ENCODE measurements around the gene BAZ2A. TPM values are rescaled to one million over a fixed set of nuclear protein-coding genes. Genes with fewer than 3 reads are reported as not detected.
"Not testable (repeated sequence)": the region's sequence is repeated elsewhere in the genome, so short reads cannot be mapped to it uniquely, and the experiment has no call there.

Gene BAZ2A
- polyA plus RNA-seq, 1 donor: 68.6 TPM

DNA sequence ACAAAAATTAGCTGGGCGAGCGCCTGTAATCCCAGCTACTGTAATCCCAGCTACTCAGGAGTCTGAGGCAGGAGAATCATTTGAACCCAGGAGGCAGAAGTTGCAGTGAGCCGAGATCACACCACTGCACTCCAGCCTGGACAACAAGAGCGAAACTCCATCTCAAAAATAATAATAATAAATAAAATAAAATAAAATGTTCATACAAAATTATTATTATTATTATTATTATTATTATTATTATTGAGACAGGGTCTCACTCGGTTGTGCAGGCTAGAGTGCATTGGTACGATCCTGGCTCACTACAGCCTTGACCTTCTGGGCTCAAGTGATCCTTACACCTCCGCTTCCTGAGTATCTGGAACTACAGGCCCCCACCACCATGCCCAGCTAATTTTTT lies 52.9 kb downstream of the BAZ2A start:
- H3K27ac ChIP-seq (ENCODE audit: low read length); H3K4me1 ChIP-seq (ENCODE audit: control insufficient read depth, insufficient read depth, low read length); H3K4me3 ChIP-seq (ENCODE audit: low read length); DNase-seq; H3K27me3 ChIP-seq (ENCODE audit: control insufficient read depth, insufficient read depth, low read length); H3K9me3 ChIP-seq (ENCODE audit: control insufficient read depth, low read depth, low read length): not testable (repeated sequence)
- 100% methylated on average over 1 of the region's 7 CpGs for WGBS (ENCODE audit: insufficient coverage, low lambda C conversion rate)
- peaks cover 29% of the 10 kb centered on the region for H3K36me3 ChIP-seq (ENCODE audit: control insufficient read depth, insufficient read depth, low read length)

DNA sequence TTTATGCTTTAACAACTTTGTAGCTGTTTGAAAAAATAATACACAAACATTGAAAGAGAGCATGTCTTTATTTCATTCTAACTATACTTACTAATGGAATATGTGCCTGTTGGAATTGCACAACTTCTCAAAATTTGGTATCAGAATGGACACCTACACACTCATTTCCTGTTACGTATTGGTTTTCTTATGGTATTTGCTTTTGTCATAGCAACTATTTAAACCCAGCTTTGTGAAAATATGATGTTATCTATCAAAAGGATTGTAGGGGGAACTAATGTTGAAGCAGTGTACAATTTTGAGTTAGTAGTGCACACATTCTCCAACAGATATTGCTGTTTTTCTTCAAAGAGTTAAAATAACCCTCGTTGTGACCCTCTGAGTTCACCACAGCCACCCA lies 55.9 kb downstream of the BAZ2A start:
- no peaks in the 10 kb centered on the region for H3K9me3 ChIP-seq (ENCODE audit: control insufficient read depth, low read depth, low read length)
- 100% methylated on average over 1 of the region's 2 CpGs for WGBS (ENCODE audit: insufficient coverage, low lambda C conversion rate)
- no peaks in the 10 kb centered on the region for H3K27me3 ChIP-seq (ENCODE audit: control insufficient read depth, insufficient read depth, low read length)
- DNase-seq: no peak
- no peak overlapping the region for H3K4me3 ChIP-seq (ENCODE audit: low read length)
- peaks cover 14% of the 10 kb centered on the region for H3K4me1 ChIP-seq (ENCODE audit: control insufficient read depth, insufficient read depth, low read length)
- peaks cover 25% of the 10 kb centered on the region for H3K36me3 ChIP-seq (ENCODE audit: control insufficient read depth, insufficient read depth, low read length)
- H3K27ac ChIP-seq (ENCODE audit: low read length): no peak overlapping the region

GRCh38 chr12:56572288-56572687 lies 57.8 kb downstream of the BAZ2A start:
- Histone ChIP-seq H3K27ac (ENCODE audit: low read length) (no peak overlapping the region), H3K9me3 (ENCODE audit: control insufficient read depth, low read depth, low read length) (no peaks in the 10 kb centered on the region), H3K27me3 (ENCODE audit: control insufficient read depth, insufficient read depth, low read length) (no peaks in the 10 kb centered on the region), H3K36me3 (ENCODE audit: control insufficient read depth, insufficient read depth, low read length) (peaks cover 25% of the 10 kb centered on the region), H3K4me3 (ENCODE audit: low read length) (no peak overlapping the region), H3K4me1 (ENCODE audit: control insufficient read depth, insufficient read depth, low read length) (peaks cover 24% of the 10 kb centered on the region)
- DNase-seq: no peak
- WGBS (ENCODE audit: insufficient coverage, low lambda C conversion rate): no CpG with 5 or more reads among the region's 1 CpG

GRCh38 chr12:56571121-56571520 lies 59.0 kb downstream of the BAZ2A start:
- Histone ChIP-seq H3K4me3 (ENCODE audit: low read length) (no peak overlapping the region), H3K27me3 (ENCODE audit: control insufficient read depth, insufficient read depth, low read length) (no peaks in the 10 kb centered on the region), H3K4me1 (ENCODE audit: control insufficient read depth, insufficient read depth, low read length) (peaks cover 32% of the 10 kb centered on the region), H3K9me3 (ENCODE audit: control insufficient read depth, low read depth, low read length) (no peaks in the 10 kb centered on the region), H3K36me3 (ENCODE audit: control insufficient read depth, insufficient read depth, low read length) (peaks cover 25% of the 10 kb centered on the region), H3K27ac (ENCODE audit: low read length) (peak overlapping the region; percentile 70)
- no CpG with 5 or more reads among the region's 4 CpGs for WGBS (ENCODE audit: insufficient coverage, low lambda C conversion rate)
- peak; percentile 27 to 42 for DNase-seq

DNA sequence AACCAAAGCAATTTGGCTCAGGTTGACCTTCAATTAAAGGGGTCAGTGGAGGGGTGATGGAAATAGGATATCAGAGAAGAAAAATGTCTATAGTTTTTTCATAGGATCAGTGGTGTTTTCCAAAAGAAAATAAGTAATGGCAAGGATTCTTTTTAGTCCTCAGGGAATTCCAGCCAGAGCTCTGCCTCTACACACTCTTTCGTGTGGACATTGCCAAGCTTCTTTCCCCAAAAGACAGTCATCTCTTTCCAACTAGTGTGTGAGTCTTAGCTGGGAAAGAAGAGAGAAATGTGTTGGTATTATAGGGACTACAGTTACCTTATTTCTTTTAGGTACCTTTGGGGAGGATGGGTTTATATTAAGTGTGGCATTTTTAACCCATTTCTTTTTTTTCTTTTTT lies 62.0 kb downstream of the BAZ2A start:
- Histone ChIP-seq H3K4me1 (ENCODE audit: control insufficient read depth, insufficient read depth, low read length) (peaks cover 40% of the 10 kb centered on the region), H3K27me3 (ENCODE audit: control insufficient read depth, insufficient read depth, low read length) (no peaks in the 10 kb centered on the region), H3K4me3 (ENCODE audit: low read length) (no peak overlapping the region), H3K9me3 (ENCODE audit: control insufficient read depth, low read depth, low read length) (no peaks in the 10 kb centered on the region), H3K36me3 (ENCODE audit: control insufficient read depth, insufficient read depth, low read length) (peaks cover 21% of the 10 kb centered on the region), H3K27ac (ENCODE audit: low read length) (no peak overlapping the region)
- no peak for DNase-seq
- no CpG with 5 or more reads among the region's 1 CpG for WGBS (ENCODE audit: insufficient coverage, low lambda C conversion rate)

GRCh38 chr12:56565510-56566101 lies 64.5 kb downstream of the BAZ2A start:
- no peaks in the 10 kb centered on the region for H3K27me3 ChIP-seq (ENCODE audit: control insufficient read depth, insufficient read depth, low read length)
- peaks cover 37% of the 10 kb centered on the region for H3K4me1 ChIP-seq (ENCODE audit: control insufficient read depth, insufficient read depth, low read length)
- H3K4me3 ChIP-seq (ENCODE audit: low read length): peak overlapping the region; percentile 4
- H3K9me3 ChIP-seq (ENCODE audit: control insufficient read depth, low read depth, low read length): no peaks in the 10 kb centered on the region
- H3K36me3 ChIP-seq (ENCODE audit: control insufficient read depth, insufficient read depth, low read length): peaks cover 21% of the 10 kb centered on the region
- WGBS (ENCODE audit: insufficient coverage, low lambda C conversion rate): no CpG with 5 or more reads among the region's 6 CpGs
- peak; percentile 95 to 97 for DNase-seq
- H3K27ac ChIP-seq (ENCODE audit: low read length): peak overlapping the region; percentile 89

- Histone ChIP-seq H3K36me3 (ENCODE audit: control insufficient read depth, insufficient read depth, low read length) (no peaks in the 10 kb centered on the region), H3K9me3 (ENCODE audit: control insufficient read depth, low read depth, low read length) (no peaks in the 10 kb centered on the region), H3K4me1 (ENCODE audit: control insufficient read depth, insufficient read depth, low read length) (no peaks in the 10 kb centered on the region), H3K27me3 (ENCODE audit: control insufficient read depth, insufficient read depth, low read length) (no peaks in the 10 kb centered on the region), H3K4me3 (ENCODE audit: low read length) (no peak overlapping the region), H3K27ac (ENCODE audit: low read length) (no peak overlapping the region)
- WGBS (ENCODE audit: insufficient coverage, low lambda C conversion rate): no CpG with 5 or more reads among the region's 5 CpGs
- no peak for DNase-seq
Observed at GRCh38 chr12:56551070-56551469, 79.1 kb downstream of the BAZ2A start.

GRCh38 chr12:56546680-56547079 lies 83.4 kb downstream of the BAZ2A start:
- Histone ChIP-seq H3K27ac (ENCODE audit: low read length) (no peak overlapping the region), H3K9me3 (ENCODE audit: control insufficient read depth, low read depth, low read length) (no peaks in the 10 kb centered on the region), H3K36me3 (ENCODE audit: control insufficient read depth, insufficient read depth, low read length) (peaks cover 2% of the 10 kb centered on the region), H3K4me3 (ENCODE audit: low read length) (no peak overlapping the region), H3K4me1 (ENCODE audit: control insufficient read depth, insufficient read depth, low read length) (no peaks in the 10 kb centered on the region), H3K27me3 (ENCODE audit: control insufficient read depth, insufficient read depth, low read length) (no peaks in the 10 kb centered on the region)
- DNase-seq: no peak
- 100% methylated on average over 1 of the region's 5 CpGs for WGBS (ENCODE audit: insufficient coverage, low lambda C conversion rate)

Other genes starting within 250 kb of the BAZ2A start
- 21.4 TPM for gene TIMELESS, start 180.9 kb downstream of the BAZ2A start, polyA plus RNA-seq
- gene MIP, start 175.7 kb downstream of the BAZ2A start, polyA plus RNA-seq: 0.24 TPM
- 4.7 TPM for gene SPRYD4, start 161.7 kb downstream of the BAZ2A start, polyA plus RNA-seq
- gene GLS2, start 142.2 kb downstream of the BAZ2A start, polyA plus RNA-seq: 1.5 TPM
- 22.5 TPM for gene RBMS2, start 108.5 kb downstream of the BAZ2A start, polyA plus RNA-seq
- 583 TPM for gene ATP5F1B, start 15.7 kb upstream of the BAZ2A start, polyA plus RNA-seq
- 238 TPM for gene PTGES3, start 58.0 kb upstream of the BAZ2A start, polyA plus RNA-seq
- gene NACA, start 95.0 kb upstream of the BAZ2A start, polyA plus RNA-seq: 2,608 TPM
- gene PRIM1, start 122.0 kb upstream of the BAZ2A start, polyA plus RNA-seq: 13.0 TPM
- gene HSD17B6, start 133.0 kb upstream of the BAZ2A start, polyA plus RNA-seq: 0.42 TPM